Kidney tubule cell (primary cell): ENCODE measurements around the gene RAB6A.

Experiments used
- DNase-seq: peaks from one replicate; pipeline ENCODE4 v3.0.0-alpha.2; 2018; ENCODE audit warnings: low spot score

The RAB6A gene

DNA sequence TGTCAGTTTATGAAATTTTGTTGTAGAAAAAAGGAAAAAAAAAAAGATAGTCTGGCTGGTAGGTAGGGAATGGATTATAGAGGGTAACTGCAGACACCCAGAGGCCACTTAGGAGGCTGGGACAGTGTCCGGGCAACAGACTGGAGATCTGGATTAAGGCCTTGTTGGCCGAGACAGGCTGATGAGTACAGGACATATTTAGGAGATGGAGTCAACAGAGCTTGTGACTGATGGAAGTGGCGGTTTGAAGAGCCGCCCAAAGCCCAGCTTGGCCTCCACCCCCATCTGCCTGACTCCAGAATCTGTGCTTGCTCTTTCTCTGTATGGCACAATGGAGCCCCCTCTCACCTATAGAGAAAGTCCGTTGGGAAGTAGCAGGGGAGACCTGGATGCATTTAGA, 106.9 kb downstream of the RAB6A start:
- no peak for DNase-seq

DNA sequence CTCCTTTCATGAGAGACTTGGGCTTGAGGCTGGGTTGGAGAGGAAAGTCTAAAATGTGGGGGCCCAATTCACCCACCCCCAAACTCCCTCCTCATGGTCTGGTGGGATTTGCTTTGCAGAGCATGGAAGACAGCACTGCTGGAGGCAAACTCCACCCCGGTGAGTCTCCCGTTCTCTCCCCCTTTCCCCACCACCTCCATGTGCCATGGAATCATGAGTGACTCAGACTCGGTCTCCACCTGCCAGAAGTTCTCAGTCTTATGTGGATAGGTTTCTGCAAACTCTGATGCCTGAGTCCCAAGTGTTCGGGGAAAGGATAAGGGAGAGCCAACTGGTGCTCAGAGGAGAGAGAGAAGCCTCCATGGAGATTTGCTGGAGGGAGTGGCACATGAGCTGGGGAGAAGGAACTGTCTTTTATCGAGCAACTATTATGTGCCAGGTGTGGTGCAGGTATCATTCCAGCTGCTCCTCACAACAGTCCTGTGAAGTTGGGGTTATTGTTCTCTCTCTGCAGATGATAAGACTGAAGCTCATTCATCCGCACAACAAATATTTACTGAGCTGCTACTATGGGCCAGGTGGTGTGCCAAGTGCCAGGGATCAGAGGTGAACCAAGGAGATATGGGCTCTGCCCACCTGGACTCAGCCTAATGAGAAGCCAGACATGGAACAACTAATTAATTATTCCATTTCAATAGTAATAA, 107.9 kb downstream of the RAB6A start:
- DNase-seq: no peak

DNA sequence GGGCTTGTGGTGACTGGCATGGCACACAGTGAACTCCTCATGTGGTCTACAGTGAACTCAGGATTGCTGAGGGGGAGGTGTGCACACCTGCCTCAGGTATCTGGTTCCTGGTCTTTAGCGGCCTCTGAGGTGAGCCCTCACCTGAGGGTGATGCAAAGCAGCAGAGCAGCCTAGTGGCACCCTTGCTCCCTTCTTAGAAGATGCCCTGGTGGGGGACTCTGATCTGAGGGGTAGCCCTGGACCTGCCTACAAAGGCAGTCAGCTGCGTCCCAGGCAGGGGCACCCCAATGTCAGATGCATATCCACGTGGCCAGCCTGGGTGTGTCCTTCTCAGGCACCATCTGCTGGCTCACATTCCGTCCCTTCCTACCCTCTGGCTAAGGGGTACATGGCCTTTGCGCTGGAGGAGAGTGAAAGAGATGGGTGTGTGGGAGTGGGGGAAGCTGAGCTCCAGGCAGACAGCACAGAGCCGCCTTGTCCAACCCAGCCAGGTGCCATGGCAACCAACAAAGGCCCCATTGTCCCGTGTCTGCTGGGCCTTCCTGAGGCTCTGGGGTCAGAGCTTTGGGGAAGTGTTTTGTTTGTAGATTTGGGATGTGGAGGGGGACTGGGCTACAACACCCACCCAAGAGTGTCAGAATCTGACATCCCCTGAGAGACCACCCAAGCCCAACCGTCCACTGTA, 108.7 kb downstream of the RAB6A start:
- no peak for DNase-seq

DNA sequence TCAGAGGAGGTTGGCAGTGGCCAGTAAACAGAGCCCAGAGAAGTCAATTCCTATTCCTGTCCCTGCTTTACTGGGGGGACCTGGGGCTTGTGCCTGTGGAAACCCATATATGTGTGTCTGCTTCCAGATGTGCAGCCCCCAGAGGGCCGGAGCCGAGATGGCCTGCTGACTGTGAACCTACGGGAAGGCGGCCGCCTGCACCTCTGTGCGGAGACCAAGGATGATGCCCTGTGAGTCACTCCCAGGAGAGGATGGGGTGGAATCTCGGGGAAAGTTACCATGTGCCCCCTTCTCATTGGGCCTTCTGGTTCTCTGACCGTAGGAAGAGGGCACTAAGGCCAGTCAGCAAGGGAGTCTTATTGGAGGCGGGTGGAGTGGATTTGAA, 109.2 kb downstream of the RAB6A start:
- DNase-seq: no peak

DNA sequence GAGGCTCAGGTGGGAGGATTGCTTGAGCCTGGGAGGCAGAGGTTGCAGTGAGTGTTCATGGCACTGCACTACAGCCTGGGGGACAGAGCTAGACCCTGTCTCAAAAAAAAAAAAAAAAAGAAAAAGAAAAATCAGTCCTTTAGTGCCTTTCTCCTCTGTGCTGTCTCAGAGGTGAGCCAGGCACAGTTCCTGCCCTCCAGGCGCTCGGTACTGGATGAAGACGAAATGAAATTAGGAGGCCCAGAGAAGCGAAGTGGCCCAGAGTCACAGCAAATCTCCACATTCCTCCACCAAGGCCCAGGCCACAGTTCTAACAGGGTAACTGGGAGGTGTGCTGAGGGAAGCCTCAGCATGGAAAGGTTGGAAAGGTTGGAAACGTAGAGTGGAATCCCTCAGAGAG, 109.6 kb downstream of the RAB6A start:
- DNase-seq: no peak

DNA sequence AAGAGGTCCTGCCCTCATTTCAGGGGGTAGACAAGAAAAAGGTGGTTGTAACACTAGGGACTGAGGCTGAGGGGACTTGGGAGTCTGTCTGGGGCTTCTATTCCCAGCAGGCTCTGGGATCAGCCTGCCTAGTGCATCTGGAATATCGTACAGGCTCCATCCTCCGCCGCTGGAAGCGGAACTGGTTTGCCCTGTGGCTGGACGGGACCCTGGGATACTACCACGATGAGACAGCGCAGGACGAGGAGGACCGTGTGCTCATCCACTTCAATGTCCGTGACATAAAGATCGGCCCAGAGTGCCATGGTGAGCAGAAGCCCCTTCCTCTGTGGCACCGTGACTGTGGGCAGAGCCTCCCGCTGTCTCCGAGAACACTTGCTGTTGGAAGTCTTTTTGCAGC, 110.5 kb downstream of the RAB6A start:
- no peak for DNase-seq

DNA sequence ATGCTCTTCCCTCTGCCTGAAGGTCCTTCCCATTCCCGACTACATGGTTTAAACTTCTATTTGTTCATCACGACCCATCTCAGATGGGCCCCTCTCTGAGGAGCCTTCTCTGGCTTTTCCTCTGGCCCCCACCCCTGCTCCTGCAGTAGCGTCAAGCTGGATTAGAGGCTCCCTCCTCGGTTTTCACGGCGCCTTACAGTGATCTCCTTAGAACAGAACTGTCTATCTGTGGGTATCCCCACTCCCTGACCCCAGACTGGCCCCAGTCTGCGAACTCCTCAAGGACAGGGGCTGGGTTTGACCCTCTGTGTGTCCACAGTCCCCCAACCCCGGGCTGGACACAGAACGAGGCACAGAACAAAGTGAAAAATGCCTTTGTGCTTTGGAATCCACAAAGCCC, 111.7 kb downstream of the RAB6A start:
- DNase-seq: no peak

DNA sequence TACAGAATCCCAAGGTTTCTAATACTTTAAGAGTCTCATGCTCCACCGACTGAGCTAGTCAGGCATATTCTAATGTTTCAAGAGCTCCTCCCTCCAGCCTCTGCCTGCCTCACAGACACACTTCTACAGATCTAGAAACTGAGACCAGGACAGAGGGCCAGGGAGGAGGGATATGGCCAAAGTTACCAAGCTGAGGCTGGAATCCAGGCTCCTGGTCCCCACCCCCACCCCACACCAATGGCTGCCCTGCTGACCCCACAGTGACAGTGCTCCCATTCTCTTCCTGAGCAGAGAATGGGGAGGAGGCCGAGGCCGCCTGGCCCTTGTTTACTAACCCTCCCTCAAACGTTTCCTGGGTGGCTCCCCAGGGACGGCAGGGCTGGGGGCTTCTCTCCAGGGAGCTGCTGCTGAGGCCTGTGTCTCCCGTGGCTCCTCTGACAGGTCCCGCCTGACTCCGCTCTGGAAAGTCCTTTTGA, 112.3 kb downstream of the RAB6A start:
- no peak for DNase-seq

DNA sequence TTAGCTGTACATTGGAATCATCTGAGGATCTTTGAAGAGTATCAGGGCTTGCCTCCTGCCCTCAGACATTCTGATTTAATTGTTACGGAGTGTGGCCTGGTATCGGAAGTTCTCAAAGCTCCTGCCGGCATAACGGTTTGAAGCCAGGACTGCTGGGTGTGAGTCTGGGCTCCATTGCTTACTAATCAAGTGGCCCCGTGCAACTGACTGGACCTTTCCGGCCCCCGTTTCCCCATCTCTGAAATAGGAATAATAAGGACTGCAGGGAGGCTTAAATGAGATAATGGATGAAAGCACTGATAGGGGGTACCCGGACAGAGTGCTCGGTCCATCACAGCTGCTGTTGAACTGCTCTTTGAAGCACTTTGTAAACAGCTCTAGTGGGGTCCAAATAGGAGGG, 112.8 kb downstream of the RAB6A start:
- no peak for DNase-seq

DNA sequence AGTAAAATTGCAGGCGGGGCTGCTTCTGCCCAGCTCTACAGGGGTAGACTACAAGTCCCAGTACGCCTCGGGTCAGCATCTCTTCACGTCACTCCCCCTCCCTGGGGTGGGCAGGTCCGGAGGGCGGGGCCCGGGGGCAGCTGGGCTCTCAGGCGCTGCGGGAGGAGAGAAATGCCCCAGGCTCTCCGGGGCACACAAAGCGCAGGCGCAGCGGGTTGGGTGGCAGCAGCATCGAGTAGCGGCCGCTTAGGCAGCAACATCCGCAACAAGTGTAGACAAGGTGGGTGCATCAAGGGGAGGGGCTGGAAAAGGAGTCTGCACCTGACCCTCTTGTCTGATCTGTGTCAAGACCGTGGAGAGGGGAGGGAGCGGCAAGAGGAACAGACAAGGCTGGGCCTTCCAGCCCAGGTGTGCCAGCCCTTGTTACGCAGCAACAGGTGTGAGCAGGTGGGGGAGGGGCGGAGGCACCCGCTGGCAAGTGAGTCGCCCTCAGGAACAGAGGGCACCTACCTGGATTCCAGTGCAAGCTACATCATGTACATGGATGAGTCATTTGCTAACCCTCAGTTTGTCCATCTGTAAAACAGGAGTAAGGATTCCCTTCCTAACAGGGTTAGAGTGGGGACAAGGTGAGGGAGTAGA, 113.3 kb downstream of the RAB6A start:
- DNase-seq: peak; percentile 89

DNA sequence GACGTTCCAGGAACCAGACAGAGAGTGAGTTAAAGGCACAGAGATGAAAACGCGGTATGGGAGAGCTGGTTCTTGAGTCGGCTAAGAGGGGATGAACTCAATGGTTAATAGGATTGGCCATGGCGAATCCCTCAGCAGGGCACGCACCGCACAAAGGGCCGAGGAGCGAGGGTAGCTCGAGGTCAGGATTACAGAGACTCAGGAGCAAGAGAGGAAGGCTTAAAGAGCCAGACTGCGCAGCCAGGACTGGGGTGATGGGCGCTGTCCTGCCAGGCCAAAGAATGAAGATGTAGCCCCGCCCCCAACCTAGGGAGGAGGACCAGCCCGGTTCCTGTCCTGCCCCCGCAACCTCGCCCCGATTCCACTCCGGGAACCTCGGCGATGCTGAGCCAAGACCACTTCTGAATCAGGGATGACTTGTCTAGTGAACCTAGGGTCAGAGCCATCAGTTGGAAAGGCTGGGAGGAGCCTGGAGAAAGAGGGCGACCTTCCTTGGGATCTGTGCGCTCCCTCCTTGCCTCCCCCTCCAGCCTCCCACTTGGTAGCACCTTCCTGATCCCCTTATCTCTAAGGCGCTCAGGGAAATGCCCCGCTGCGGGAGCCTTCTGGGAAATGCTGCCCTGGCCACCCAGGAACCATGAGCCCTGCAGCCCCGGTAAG, 114.8 kb downstream of the RAB6A start, which contains the start of gene PLEKHB1:
PLEKHB1 (plus strand) TSS at position 610 of the 660 bp plus-strand sequence; CDS start at position 638, 28 bp downstream.
- DNase-seq: no peak

DNA sequence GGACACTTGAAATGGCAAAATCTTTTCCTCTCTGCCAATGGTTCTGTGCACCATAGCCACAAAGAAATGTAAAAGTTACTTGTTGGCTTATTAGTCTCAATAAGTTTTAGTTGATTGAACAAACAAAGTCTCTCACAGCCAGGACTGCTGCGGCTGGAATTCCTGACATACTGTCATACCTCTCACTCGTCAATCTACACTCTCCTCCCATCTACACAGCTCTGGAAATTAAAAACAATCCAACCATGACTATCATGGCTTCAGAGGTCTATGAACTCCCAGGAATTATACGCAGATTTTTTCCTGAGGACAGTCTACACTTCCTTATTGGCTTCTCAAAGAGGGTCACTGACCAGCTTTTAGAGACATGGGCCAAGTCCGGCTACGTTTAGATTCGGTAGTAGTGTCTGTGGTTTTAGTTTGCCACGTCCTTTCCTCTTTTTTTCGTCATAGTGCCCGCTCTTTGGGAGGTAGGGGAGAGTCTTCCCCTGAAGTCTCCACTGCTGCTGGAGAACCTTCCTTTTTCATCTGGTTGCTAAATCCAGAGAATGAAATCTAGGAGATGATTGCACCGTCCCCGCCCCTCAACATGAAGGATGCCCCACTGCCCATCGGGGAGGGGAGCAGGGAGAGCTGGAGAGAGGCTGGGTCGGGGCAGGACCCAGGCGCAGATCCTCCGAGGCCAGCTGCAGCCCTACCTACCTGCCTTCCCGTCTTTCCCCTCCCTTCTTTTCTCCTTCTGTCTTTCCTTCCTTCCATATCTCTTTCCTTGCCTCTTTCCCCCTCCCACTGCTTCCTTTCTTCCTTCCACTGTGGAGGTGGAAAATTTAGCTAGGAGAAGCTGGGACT, 115.5 kb downstream of the RAB6A start:
- peak; percentile 25 for DNase-seq

DNA sequence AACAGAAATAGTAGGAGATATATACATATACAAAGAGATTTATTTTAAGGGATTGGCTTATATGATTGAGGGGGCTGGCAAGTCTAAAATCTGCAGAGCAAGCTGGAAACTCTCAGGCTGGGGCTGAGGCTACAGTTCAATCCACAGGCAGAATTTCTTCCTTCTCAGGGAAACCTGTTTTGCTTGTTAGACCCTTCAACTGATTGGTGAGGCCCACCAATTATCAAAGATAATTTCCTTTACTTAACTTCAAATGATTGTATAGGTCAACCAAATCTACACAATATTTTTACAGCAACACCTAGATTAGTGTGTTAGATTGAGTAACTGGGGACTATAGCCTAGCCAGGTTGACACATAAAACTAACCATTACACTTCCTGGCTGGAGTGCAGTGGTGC, 119.2 kb downstream of the RAB6A start:
- no peak for DNase-seq

DNA sequence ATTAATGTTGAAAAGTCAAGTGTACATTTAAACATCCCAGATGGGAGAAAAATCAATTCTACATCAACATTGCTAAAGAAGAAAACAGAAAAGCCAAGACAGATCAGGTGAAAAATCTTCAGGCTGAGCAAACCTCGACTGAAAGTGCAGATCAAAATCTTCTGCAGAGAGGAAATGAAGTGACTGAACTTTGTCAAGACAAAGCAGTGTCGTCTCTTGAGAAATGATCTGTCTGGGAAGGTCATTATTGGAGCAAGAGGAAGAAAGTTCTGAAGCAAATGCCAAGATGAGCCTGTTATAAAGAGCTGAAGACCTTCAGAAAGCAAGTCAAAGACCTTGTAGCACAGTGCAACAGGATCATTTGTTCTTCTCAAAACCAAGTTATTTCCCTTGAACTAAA, 120.3 kb downstream of the RAB6A start:
- DNase-seq: no peak

DNA sequence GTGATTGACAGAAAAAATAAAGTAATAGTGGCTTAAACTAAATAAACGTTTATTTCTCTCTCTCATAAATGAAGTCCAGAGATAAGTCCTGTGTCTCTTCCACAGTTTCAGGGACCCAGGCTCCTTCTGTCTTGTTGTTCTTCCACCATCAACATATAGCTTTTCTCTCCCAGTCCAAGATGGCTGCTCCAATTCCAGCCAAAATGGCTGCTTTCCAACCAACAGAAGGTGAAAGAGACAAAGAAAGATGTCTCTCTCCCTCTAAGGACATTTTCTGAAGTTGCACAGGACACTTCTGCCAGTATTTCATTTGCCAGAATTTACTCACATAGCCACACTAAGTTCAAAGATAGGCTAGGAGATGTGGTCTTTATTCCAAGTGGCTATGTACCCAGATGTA, 123.9 kb downstream of the RAB6A start:
- no peak for DNase-seq

DNA sequence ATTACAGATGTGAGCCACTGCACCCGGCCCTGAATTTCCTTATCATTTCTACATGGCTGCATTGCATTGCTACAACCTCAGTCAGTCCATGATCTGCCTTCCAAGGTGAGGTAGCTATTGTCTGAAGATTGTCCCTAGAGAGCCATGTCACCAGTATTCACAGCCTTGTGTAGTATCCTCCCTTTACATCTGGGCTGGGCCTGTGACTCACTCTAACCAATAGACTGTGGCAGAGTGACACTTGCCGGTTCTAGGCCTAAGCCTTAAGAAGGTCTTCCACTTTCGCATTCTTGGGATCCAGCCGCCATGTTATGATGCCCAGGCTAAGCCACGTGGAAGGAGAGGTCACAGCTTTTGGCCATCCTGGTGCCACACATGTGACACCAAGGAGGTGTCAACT, 124.6 kb downstream of the RAB6A start:
- DNase-seq: peak; percentile 16

DNA sequence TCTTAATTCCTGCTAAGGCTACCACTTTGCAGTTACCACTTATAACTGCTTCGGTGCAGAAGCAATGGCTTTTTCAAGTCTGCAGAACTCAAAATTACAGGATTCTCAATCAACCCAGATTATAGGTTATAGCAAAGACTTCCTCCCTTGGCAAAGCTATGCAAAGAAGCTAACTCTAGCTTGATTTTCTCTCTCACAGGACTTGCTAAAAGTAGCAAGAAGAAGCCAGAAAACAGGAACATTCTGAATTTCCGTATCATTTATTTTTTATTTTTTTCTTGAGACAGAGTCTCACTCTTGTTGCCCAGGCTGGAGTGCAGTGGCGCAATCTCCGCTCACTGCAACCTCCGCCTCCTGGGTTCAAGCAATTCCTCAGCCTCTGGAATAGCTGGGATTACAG, 125.2 kb downstream of the RAB6A start:
- DNase-seq: no peak

DNA sequence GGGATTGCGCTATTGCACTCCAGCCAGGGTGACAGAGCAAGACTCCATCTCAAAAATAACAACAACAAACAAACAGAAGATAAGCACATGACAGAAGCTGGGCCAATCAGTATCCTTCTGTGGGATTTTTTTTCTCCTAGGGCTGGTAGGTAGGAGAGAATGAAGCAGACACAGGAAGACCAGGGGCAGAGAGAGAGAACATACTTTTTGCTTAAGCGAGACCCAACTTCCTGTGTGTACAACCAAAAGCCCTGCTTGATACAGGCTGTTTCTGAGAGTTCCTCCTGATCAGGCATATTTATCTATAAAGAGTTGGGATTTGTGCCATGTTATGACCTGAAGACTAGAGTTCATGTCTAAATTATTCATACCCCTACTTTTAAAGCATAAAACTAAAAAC, 126.9 kb downstream of the RAB6A start:
- no peak for DNase-seq

DNA sequence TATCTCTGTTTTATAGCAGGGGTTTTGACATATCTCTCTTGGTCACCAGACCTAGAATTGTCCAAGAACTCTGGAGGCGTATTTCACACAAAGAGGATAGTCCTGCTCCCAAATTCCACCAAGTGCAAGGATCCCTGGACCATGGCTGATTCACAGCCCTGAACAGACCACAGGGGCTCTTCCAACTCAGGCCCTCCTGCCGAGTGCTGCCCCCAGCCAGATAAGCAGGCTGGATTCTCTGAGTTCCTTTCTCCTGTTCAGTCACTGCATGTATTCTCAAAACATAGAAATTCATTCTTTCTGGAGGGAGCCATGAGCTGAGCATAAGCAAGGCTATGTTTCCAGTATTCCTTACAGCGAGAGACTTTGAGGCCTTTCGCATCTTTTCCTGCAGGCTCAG, 127.9 kb downstream of the RAB6A start:
- no peak for DNase-seq

DNA sequence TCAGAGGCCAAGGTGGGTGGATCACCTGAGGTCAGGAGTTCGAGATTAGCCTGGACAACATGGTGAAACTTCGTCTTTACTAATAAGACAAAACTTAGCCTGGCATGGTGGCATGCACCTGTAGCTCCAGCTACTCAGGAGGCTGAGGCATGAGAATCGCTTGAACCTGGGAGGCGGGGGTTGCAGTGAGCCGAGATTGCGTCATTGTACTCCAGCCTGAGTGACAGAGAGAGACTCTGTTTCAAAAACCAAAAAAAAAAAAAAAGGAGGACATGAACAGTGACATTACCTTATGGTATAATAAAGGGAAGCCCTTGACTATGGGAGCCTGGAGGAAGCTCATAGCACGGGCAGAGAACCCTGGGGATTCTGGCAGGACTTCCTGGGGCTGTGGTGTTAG, 131.0 kb downstream of the RAB6A start:
- DNase-seq: no peak

DNA sequence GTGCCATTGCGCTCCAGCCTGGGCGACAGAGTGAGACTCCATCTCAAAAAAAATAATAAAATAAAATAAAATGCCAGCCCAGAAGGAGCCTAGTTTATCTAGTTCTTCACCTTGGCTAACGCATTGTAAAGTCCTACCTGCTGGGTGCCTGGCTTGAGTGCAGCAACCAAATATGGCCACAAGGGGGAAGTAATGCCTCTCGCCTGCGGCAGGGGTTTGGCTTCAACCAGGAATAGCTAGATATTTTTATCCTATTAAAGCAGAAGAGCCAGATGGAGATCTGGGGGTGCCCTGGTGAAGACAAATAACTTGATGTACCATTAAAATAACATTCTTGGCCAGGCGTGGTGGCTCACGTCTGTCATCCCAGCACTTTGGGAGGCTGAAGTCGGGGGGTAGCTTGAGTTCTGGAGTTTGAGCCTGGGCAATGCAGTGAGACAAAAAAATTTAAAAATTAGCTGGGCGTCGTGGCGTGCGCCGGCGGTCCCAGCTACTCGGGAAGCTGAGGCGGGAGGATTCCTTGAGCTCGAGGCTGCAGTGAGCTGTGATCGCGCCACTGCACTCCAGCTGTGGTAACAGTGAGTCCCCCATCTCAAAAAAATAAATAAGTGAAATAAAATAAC, 135.1 kb downstream of the RAB6A start:
- DNase-seq: peak; percentile 74
